SK-N-SH (cell line): Measurements from ENCODE around the gene AIF1.

Source experiments
- CTCF ChIP-seq: fragments of 200-600 bp; sonication (generic); IDR thresholded peaks from 2 replicates; pipeline ENCODE4 v1.6.1; 2017; ENCODE audit warnings: antibody characterized with exemption, mild to moderate bottlenecking, moderate library complexity
- EP300 ChIP-seq, 2 experiments: IDR thresholded peaks; 2 replicates each; pipeline versions ENCODE4 v1.4.0 to v1.6.1; 2012; ENCODE audit warnings: borderline replicate concordance in 1 of 2, low read depth in 1 of 2, low read length in 1 of 2
- FOXM1 ChIP-seq: IDR thresholded peaks from 2 replicates; pipeline ENCODE4 v1.4.0; 2012; ENCODE audit warnings: low read depth, mild to moderate bottlenecking
- GABPA ChIP-seq: IDR thresholded peaks from 2 replicates; pipeline ENCODE4 v1.4.0; 2012; ENCODE audit warnings: low read depth, mild to moderate bottlenecking
- JUND ChIP-seq: IDR thresholded peaks from 2 replicates; pipeline ENCODE4 v1.4.0; 2012
- RAD21 ChIP-seq: IDR thresholded peaks from 2 replicates; pipeline ENCODE4 v1.6.1; 2012; ENCODE audit warnings: mild to moderate bottlenecking, low read length
- SIN3A ChIP-seq: IDR thresholded peaks from 2 replicates; pipeline ENCODE4 v1.6.1; 2012; ENCODE audit warnings: low read depth, mild to moderate bottlenecking, low read length, moderate library complexity, borderline replicate concordance

DNA sequence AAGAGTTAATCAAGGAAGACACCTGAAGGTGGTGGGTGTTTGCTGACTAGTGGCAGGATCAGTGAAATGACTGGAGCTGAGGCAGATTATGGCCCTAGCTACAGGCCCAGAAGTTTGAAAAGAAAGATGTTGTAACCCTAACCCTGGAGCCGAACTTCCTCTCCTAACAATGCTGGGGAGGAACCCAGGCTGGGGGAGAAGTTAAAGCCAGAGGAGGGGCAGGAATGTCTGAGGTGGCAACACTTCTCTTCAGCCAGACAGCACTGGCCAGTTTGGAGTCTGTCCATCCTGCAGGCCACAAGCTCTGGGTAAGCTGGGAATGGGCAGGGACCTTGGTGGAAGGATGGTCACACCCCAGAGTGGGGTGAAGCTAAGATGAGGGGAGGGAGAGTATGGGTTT, 29.0 kb upstream of the AIF1 start, which contains the start of gene LST1:
- TF ChIP-seq CTCF (no peak), EP300 (IDR thresholded peaks at IDR 0.05; ENCODE audit: borderline replicate concordance in 1 of 2, low read depth in 1 of 2, low read length in 1 of 2) (no peak), RAD21 (no peak), GABPA (no peak), SIN3A (no peak), JUND (no peak), FOXM1 (no peak)
